ENCODE measurements around the gene PACSIN2.

The PACSIN2 gene

DNA sequence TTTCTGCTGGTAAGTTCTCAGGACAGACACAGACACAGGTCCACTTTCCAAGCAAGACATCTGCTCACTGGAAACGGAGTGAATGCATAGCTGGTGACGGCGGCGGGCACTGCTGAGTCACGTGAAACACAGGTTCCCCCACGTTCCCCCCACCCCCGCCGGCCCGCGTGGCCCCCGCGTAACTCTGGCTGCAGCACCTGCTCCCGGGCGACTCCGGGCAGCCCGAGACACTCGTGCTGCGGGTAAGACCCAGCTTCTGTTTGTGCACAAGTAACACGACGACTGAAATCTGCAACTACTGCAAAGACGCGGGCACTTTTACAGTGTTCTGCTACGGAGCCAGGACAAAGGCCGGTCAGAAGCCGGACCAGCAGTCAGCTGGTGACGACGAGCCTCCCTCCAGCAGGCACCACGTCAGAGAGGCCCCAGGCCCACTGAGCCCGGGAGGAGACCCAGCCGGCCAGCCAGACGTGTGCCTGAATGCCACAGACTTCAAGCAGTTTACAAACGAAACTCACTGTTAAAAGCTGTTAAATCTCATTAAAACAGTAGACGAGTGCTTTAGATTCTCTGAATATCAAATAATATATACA is 145.0 kb downstream of the PACSIN2 start:
- H3K4me3 ChIP-seq (ENCODE audit: low read depth, low read length) = no peak overlapping the region
- TF ChIP-seq, protein P1, sequence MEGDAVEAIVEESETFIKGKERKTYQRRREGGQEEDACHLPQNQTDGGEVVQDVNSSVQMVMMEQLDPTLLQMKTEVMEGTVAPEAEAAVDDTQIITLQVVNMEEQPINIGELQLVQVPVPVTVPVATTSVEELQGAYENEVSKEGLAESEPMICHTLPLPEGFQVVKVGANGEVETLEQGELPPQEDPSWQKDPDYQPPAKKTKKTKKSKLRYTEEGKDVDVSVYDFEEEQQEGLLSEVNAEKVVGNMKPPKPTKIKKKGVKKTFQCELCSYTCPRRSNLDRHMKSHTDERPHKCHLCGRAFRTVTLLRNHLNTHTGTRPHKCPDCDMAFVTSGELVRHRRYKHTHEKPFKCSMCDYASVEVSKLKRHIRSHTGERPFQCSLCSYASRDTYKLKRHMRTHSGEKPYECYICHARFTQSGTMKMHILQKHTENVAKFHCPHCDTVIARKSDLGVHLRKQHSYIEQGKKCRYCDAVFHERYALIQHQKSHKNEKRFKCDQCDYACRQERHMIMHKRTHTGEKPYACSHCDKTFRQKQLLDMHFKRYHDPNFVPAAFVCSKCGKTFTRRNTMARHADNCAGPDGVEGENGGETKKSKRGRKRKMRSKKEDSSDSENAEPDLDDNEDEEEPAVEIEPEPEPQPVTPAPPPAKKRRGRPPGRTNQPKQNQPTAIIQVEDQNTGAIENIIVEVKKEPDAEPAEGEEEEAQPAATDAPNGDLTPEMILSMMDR (IDR thresholded peaks at IDR 0.05; ENCODE audit: low read depth, low read length) = no peak

DNA sequence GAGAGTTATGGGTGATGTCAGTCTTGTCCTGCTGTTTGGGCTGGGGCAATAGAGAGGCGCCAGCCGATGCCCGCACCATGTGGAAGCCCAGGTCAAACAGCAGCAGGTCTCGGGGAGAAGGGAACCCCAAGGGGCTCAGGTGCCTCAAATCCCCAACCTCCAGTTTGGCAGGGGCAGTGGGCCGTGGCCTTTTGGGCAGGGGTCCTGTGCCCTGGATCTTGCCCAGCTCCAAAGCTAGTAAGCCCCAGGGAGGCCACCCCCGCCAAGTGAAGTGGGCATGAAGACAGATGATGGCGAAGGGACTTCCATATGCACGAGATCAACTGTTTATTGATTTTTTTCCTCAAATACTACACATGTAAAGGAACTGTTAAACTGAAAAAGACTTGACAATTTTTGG is 145.5 kb downstream of the PACSIN2 start:
- H3K4me3 ChIP-seq (ENCODE audit: low read depth, low read length) = no peak overlapping the region
- TF ChIP-seq, protein P1 (IDR thresholded peaks at IDR 0.05; ENCODE audit: low read depth, low read length) = no peak

DNA sequence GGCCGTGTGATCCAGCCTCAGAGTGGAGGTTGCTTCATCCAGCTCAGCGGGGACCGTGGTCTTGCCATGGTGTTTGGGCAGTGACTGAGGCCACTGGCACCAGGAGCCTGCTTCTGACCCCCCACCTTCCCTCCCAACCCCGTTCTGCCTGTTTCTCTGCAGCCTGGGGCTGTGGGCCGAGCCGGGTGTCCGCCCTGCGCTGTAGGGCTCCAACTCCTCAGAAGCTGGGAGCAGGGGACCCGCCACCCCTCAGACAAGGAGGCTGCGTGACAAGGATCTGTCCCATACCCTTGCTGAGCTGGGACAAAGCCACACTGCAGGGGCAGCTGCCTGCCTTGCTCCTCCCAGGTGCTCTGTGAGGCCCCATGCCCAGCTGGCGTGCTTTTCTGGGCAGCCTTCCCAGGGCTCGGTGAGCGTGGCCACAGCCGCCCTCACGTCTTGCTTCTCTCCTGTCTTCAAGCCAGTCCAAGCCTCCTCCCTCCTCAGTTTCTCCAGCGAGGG is 146.1 kb downstream of the PACSIN2 start:
- TF ChIP-seq, protein P1 (IDR thresholded peaks at IDR 0.05; ENCODE audit: low read depth, low read length) = no peak
- H3K4me3 ChIP-seq (ENCODE audit: low read depth, low read length) = no peak overlapping the region

DNA sequence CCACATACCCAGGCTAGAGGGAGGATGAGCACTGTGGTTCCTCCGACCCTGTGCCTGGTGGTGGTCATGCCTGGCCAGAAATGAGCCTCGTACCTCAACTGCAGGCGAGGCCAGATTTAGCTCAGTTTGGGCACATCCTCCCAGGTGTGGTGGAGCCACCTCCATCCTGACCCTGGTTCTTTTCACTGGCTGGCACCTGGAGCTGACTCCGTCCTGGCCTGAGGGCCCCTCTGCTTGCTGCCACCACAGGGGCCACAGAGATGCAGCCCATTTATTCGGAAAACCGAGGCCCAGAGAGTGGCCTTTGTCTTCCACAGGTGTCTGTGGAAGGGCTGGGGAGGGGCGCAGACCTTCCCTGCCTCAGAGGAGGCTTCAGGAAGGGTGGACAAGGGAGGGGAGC is 148.8 kb downstream of the PACSIN2 start:
- H3K4me3 ChIP-seq (ENCODE audit: low read depth, low read length) = no peak overlapping the region
- TF ChIP-seq, protein P1 (IDR thresholded peaks at IDR 0.05; ENCODE audit: low read depth, low read length) = no peak

DNA sequence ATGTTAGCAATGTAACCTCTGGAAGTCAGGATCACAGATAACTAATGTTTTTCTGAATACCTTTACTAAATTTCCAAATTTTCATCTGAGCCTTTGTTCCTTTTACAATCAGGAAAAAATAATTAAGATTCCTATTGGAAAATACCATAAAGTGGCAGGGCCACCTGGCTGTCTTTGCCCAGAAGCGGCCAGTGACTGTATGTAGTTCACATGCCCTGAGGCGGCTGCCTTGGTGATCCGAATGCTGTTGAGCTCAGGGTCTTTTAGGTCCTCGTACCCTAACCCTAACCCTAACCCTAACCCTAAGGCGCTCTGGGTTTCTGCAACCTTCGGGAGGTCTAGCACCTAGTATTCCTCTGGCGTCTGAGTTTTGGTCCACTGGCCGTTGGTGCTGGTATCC is 149.4 kb downstream of the PACSIN2 start:
- H3K4me3 ChIP-seq (ENCODE audit: low read depth, low read length) = no peak overlapping the region
- TF ChIP-seq, protein P1 (IDR thresholded peaks at IDR 0.05; ENCODE audit: low read depth, low read length) = no peak

DNA sequence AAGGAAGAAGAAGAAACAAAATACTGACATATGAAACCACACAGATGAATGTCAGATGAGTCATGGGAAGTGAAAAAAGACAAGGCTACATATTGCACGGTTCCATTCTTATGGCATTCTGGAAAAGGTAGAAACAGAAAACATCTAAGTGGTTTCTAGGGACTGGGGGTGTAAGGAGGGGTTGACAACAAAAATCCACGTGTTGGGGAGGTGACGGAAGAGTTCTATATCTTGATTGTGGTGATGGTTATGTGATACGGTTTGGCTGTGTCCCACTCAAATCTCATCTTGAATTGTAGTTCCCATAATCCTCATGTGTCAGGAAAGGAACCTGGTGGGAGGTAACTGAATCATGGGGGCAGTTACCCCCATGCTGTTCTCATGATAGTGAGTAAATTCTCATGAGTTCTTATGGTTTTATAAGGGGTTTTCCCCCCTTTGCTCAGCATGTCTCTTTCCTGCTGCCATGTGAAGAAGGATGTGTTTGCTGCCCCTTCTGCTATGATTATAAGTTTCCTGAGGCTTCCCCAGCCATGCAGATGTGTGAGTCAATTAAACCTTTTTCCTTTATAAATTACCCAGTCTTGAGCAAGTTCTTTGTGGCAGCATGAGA is 151.5 kb downstream of the PACSIN2 start:
- TF ChIP-seq, protein P1 (IDR thresholded peaks at IDR 0.05; ENCODE audit: low read depth, low read length) = no peak
- no peak overlapping the region for H3K4me3 ChIP-seq (ENCODE audit: low read depth, low read length)

DNA sequence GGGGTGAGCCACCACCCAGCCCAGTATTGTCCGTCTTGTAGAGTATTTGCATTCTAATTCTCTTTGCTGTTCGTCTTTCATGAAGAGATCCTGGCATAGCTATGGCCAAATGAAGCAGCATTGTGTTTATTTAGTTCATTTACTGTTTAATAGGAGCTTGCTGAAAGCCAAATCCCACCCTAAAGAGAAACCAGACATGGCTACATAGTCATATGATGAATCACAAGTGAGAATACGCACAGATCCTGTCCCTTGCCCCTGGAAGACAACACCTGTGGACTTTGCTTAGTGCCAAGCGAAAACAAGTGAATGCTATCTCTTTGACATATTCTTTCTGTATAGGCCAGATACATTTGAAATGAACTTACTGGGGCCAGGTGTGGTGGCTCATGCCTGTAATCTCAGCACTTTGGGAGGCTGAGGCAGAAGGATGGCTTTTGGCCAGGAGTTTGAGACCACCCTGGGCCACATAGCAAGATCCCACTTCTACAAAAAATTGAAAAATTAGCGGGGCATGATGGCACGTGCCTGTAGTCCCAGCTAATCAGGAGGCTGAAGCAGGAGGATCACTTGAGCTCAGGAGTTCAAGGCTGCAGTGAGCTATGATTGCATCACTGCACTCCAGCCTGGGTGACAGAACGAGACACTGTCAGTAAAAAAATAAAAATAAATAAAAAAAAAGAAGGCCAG is 152.8 kb downstream of the PACSIN2 start:
- no peak overlapping the region for H3K4me3 ChIP-seq (ENCODE audit: low read depth, low read length)
- TF ChIP-seq, protein P1 (IDR thresholded peaks at IDR 0.05; ENCODE audit: low read depth, low read length) = no peak

Measured in WI38 (cell line).